Measurements from ENCODE around the gene PPP1R9A.

Gene PPP1R9A

GRCh38 chr7:94907026-94907810 lies at the start of gene PPP1R9A:
TSS of gene PPP1R9A (plus strand) at chr7:94907594. CDS start at chr7:94910114, 2,520 bp downstream.
- DNase-seq (ENCODE audit: low read depth in 1 of 2, low spot score in 1 of 2) = no peak

- DNase-seq (ENCODE audit: low read depth in 1 of 2, low spot score in 1 of 2) = no peak
These were observed 36.3 kb upstream of the PPP1R9A start for GRCh38 chr7:94871132-94871531.

GRCh38 chr7:94873239-94873638 lies 34.2 kb upstream of the PPP1R9A start:
- no peak for DNase-seq (ENCODE audit: low read depth in 1 of 2, low spot score in 1 of 2)

- DNase-seq (ENCODE audit: low read depth in 1 of 2, low spot score in 1 of 2) = no peak
These were observed 33.2 kb upstream of the PPP1R9A start for GRCh38 chr7:94874036-94874785.

DNA sequence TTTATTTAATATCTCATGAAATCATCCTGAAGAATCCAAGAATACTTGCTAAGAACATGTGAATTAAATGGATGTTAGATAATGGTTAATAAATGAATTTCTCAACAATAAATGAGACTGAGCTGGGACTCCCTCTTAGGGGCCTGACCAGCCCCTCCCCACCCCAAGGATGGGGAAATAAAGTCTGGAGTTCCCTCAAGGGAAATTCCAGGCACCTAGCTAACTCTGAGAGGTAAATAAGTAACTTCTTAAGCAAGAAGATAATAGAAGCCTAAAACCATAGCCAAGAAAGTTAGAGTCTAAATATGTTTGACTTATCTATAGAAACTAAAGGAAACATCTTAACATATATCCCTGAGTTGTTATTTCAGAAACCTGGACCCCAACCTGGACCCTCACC lies 32.2 kb upstream of the PPP1R9A start:
- DNase-seq (ENCODE audit: low read depth in 1 of 2, low spot score in 1 of 2) = no peak

DNA sequence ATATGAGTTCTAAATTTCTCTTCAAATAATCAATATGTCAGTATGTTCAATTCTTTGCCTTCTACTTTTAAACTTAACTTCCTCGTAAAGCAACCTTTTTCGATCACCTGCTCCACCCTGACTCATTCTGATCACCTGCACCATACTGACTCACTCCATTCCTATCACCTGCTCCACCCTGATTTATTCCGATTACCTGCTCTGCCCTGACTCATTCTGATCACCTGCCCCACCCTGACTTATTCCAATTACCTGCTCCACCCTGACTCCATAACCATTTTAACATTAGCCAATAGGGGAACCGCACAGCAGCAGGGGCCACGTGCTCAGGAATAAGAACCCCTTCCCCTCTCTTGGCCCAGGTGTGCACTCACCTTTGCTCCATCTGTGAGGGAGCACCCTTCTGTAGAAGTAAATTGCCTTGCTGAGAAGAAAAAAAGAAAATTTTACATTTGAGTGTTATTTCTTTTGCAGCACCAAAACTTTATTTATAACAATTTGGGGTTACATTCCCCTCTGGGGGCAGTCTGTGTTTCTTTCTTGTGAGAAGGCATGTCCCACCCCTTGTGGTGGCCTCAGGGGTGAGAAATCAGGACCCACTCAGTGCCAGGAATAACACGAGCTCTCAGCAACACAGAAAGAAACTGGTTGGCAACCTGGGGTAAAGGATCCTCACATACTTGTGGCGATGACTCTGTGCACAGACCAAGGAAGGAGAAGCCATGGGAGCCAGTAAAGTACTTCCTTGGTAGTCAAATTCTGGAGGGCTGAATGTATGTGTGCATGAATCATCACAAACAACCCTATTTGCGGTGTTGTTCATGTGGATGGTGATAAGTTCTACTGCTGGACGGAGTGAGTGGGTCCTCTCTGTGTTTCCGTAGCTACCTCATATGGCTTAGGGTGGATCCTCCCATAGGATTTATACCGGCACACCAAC lies 29.4 kb upstream of the PPP1R9A start:
- no peak for DNase-seq (ENCODE audit: low read depth in 1 of 2, low spot score in 1 of 2)

GRCh38 chr7:94882891-94883290 lies 24.5 kb upstream of the PPP1R9A start:
- no peak for DNase-seq (ENCODE audit: low read depth in 1 of 2, low spot score in 1 of 2)

DNA sequence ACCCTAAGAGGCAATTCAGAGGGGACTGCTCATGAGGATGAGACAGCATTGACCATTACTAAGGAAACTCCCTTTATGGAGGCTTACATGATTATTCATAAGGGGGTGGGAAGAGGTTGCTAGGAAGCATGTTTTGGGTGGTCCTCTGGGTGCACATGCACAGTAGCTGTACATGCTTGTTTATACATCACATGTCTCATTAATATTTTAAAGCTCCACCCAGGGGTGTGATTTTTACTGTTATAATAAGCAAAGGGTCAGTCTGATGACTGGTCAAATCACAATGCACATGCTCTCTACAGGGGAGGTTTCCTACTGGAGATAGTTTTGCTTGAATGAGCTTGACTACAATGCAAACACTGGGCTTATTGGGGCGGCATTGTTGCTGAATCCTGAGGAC lies 23.8 kb upstream of the PPP1R9A start:
- no peak for DNase-seq (ENCODE audit: low read depth in 1 of 2, low spot score in 1 of 2)

GRCh38 chr7:94888551-94888950 lies 18.8 kb upstream of the PPP1R9A start:
- no peak for DNase-seq (ENCODE audit: low read depth in 1 of 2, low spot score in 1 of 2)

- no peak for DNase-seq (ENCODE audit: low read depth in 1 of 2, low spot score in 1 of 2)
These were observed 18.3 kb upstream of the PPP1R9A start for GRCh38 chr7:94888995-94889523.

GRCh38 chr7:94890216-94890615 lies 17.2 kb upstream of the PPP1R9A start:
- DNase-seq (ENCODE audit: low read depth in 1 of 2, low spot score in 1 of 2) = no peak

GRCh38 chr7:94893661-94894060 lies 13.7 kb upstream of the PPP1R9A start:
- no peak for DNase-seq (ENCODE audit: low read depth in 1 of 2, low spot score in 1 of 2)

GRCh38 chr7:94897541-94897940 lies 9.9 kb upstream of the PPP1R9A start:
- DNase-seq (ENCODE audit: low read depth in 1 of 2, low spot score in 1 of 2) = no peak

- no peak for DNase-seq (ENCODE audit: low read depth in 1 of 2, low spot score in 1 of 2)
These were observed 9.1 kb upstream of the PPP1R9A start for GRCh38 chr7:94898340-94898739.

DNA sequence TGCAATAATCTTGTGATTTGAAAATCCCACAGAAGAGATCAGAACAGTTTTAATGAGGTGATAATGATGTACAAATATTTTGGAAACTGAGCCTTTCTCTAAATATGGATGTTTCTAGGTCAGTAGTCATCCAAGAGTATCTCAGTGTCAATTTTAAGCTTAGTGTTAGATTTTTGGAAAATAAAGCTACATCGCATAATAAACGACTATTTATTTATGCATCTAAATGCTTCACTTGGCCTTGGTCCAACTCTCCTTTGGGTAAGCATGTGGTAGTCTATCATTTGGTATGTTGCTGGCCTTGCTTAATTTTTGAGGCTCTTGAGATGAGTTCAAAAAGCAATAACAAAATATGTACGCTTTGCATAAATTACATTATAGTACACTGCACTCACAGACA lies 5.4 kb upstream of the PPP1R9A start:
- no peak for DNase-seq (ENCODE audit: low read depth in 1 of 2, low spot score in 1 of 2)

DNA sequence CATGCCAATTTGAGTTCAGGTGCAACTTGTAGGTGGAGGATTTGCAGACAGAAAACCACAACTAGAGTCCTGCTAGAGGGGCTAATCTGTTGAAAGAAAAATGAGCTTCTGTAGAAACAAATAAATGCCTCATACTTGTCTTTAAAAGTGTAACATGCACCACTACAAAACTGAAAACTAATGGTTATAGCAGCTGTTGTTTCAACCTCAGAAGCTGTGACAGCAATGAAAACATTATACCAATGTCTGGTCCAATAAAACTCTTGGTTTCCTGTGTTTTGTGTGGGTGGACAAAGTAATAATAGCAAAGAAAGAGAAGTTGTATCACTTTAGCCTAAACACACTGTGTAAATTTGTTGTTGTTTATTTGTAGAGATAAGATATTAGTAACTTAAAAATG lies 3.4 kb upstream of the PPP1R9A start:
- DNase-seq (ENCODE audit: low read depth in 1 of 2, low spot score in 1 of 2) = no peak

- DNase-seq (ENCODE audit: low read depth in 1 of 2, low spot score in 1 of 2) = no peak
These were observed 2.4 kb upstream of the PPP1R9A start for GRCh38 chr7:94904982-94905381.

GRCh38 chr7:94906065-94906851 lies 1.1 kb upstream of the PPP1R9A start:
- DNase-seq (ENCODE audit: low read depth in 1 of 2, low spot score in 1 of 2) = no peak

- no peak for DNase-seq (ENCODE audit: low read depth in 1 of 2, low spot score in 1 of 2)
These were observed 473 bp downstream of the PPP1R9A start for GRCh38 chr7:94907811-94908322.
